NCI-H2107 (cell line): ENCODE data around the gene ATP6V0E1.

Source experiments
- DNase-seq: peaks from one replicate; lab custom pipeline; 2025; lab: John Stamatoyannopoulos, UW

The ATP6V0E1 gene

GRCh38 chr5:173078878-173079277 lies 95.3 kb downstream of the ATP6V0E1 start:
- DNase-seq: no peak
